GM19395 (cell line): ENCODE results near the gene PHF21B.

Experiments used
- ATAC-seq: cut with Tn5 transposase; IDR thresholded peaks from one replicate; pipeline ENCODE4 v1.9.1; 2021; ENCODE audit warnings: mild to moderate bottlenecking, moderate library complexity; ENCODE audit not compliant: unreplicated experiment

The PHF21B gene

GRCh38 chr22:44895296-44896055 lies 114.3 kb downstream of the PHF21B start:
- ATAC-seq, result no peak

- no peak for ATAC-seq
Observed at GRCh38 chr22:44894782-44895181, 115.0 kb downstream of the PHF21B start.

- no peak for ATAC-seq
Observed at GRCh38 chr22:44894321-44894720, 115.5 kb downstream of the PHF21B start.

DNA sequence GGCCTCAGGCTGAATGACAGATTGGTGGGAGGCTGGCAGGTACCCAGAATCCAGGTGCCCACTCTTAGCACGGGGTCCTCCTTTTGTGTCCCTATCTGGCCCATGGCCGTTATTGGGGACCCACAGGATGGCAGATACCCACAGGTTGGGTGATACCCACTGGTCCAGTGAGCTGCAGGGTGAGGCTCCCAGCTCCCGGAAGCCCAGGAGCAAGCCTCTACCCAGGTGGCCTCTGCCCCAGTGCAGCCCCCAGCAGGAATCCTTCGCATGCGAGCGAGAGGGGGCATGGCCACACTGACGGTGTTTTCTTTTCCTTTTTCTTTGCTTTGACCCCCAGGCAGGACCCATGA lies 116.1 kb downstream of the PHF21B start:
- ATAC-seq, result no peak

DNA sequence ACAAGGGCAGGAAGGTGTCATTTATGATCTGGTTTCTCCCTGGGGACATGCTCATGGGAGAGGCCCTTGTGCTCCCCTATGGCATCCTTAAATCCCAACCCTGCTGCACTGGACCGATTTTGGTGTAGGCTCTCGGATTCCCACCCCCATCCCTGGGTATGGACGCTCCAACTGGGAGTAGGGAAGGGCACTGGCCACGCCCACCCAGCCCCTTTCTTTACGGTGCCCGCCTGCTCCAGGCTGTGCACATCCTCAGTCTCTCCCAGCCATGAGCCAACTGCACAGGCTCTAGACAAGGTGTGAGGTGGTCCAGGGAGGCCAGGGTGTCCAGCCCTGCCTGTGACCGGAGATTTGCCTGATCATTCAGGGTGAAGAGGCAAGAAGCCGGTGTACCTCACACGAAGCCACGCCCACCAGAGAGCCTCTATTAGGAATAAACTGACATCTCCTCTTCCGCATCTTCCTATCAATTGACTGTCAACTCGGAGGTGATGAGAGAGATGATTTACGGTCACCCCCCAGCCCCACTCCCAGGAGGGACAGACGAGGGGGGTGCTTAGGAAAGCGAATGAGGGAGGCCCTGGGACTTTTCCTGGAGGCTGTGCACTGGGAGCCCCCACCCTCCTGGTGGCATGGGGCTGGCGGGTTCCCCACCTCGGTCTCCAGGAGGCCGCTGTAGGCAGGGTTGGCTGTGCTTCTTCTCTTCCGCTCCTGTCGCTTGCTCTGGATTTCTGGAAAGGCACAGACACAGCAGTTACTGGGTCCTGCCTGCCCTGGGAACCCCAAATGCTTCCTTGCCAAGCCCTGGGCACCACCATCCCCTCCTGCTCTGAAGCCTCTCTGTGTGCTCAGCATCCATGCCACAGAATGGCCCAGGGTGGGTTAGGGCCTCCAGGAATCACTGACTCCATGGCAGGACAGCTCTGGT lies 116.7 kb downstream of the PHF21B start:
- no peak for ATAC-seq

GRCh38 chr22:44892243-44892642 lies 117.6 kb downstream of the PHF21B start:
- ATAC-seq, result no peak

DNA sequence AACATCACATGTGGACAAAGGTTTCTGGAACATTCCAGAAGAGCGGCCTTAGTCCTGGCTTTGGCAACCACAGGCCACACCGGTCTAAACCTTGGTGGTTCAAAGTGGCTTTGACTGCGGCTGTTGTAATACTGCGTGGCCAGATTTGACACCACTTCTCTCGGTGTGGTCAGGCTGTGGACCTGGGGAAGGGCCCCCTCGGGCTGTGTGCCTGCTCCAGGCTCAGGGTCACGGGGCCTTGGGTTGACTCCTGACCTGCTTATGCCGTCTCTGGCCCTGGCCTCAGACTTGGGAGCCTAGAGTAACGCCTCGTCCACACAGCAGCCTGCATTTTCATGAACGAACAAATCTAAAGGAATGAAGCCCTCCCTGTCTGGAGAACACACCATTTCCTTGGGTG lies 118.0 kb downstream of the PHF21B start:
- ATAC-seq, result no peak

- ATAC-seq, result no peak
Observed at GRCh38 chr22:44891293-44891747, 118.5 kb downstream of the PHF21B start.

DNA sequence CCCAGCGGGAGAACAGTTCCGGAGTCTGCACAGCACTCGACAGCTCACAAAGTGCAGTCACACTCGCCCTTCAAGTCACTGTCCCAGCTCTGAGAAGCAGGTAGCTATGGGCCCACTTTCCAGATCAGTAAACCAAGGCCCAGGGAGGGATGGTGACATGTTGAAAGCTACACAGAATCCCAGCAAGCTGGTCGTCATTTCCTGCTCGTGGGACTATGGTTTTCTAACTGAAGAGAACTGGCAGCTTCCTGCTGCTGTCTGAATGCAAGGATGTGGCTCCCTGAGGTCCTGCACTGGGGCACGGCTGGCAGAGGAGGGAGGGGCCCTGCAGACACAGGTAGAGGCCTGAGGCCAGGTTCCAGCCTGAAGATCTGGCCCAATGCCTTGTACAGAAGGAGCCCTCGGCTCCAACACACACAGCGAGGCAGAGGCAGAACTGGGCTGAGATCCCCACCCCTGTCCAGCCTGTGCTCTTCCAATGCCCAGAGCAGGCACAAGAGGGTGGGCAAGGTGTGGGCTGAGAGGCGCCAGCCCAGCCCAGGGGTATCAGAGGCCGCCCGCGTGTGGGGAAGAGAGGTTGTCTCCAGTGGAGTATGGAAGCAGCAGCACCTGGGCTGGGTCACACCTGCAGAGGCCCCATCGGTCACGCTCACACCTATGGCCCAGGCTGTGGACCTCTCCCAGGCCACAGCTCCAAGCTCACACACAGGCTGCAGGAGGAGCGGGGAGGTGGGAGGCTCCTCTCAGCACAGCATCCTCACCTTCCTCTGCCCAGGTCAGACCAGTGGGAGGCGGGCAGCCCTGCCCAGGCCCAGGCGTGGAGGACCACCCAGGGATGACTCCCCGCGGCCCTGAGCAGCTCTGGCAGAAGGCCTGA lies 119.2 kb downstream of the PHF21B start:
- no peak for ATAC-seq

GRCh38 chr22:44889255-44889878 lies 120.4 kb downstream of the PHF21B start:
- no peak for ATAC-seq

DNA sequence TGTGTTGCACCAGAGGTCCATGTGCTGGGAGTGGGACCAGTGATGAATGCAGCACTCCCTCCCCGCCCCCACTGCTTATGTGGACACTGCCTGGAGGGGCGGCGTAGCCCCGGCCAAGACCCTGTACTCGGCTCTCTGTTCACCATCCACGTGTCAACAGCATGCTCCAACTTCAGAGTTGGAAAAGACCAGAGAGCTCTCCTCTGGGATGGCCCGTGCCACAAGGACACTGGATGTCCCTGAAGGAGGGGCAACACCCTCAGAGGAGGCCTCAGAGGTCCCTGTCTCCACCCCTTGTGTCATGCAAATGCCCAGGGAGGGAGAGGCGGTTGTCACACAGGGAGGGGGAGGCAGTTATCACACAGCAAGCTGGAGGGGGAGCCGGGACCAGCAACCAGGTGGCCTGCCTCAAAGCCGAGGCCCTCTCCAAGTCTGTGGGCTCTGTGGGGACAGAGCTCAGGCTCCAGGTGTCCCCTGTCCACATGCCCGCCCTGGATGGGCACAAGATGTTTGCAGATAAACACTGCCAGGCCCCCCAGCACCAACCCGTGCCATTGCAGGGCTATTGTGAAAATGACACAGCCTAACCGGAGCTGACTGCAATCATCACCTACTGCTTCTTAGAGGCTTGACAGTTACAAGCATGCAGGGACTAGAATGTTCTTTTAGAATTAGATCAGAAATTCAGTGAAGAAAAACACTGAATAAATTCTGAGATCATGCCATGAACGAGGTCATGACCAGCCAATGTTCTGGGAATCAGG lies 121.1 kb downstream of the PHF21B start:
- ATAC-seq, result no peak

- ATAC-seq, result no peak
Observed at GRCh38 chr22:44887941-44888366, 121.9 kb downstream of the PHF21B start.

DNA sequence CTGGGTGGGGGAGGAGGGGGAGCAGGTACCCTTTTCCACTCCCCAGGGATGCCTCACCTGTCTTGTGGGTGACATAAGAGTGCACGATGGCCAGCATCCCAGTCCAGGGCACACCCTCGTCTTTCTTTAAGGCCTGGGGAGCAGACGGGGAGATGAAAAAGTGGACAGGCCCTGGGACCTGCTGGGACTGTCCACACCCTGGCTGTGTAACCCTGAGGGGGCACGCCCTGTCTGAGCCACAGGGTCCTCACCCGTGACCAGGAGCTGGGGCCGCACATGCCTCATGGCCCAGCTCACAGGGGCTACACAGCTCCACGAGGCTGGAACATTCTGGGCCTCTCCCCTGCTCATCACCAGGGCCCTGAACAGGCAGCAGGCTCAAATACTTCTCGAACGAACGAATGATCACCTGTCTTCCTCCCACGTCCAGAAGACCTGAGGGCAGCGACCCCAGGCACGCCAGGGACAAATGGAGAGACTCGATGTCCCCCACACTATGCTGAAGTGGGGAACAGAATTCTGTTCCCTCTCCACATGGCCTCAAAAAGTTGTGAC lies 123.9 kb downstream of the PHF21B start:
- no peak for ATAC-seq

DNA sequence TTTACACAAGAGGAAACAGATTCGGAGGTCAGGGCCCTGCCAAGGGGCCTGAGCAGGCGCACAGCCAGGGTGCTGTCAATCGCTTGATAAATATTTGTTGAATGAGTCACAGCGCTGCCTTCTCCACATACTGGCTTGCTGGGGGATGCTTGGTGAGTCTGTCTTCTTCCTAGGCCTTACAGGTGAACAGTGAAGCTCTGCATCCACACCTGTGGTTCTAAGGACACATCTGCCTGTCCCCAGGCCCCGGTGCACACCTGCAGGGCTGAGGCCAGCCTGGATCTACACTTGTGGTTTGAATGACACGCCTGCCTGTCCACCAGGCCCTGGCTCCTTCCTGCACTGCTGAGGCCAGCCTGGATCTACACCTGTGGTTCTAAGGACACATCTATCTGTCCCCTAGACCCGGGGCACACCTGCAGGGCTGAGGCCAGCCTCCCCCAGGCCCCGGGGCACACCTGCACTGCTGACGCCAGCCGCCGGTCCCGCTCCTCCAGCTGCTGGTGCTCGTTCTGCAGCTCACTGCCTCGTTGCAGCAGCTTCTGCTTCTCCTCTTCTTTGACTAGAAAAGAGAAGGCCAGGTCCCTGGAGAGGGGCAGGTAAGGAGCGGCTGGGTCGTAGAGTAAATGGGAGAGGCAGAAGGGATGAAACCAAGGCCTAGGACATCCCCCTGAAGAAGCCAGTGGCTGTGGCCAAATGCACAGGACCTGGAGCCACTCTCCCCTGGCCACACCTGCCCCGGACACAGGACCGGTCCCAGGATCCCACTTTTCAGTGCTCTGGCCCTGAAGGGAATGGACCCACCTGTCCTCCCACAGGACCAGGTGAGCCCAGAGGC lies 124.6 kb downstream of the PHF21B start:
- no peak for ATAC-seq

- ATAC-seq, result no peak
Observed at GRCh38 chr22:44884562-44884961, 125.2 kb downstream of the PHF21B start.

DNA sequence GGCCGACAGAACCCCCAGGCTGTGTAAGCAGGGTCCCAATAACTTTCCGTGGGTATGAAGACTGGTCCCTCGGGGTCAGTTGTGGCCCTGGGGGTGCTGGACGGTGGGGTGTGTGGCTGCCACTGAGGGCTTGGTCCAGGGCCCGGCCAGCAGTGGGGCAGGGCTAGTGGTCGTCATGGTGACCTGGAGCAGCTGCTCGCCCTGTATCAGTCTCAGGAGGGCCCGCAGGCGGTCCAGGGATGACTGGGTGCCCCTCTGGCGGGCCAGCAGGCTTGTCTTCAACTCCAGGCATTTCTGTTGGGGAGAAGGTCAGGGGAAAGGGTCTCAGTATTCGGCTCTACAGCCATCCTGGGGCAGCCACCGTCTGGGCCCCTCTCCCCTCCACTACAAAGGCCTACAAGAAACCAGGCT lies 126.8 kb downstream of the PHF21B start:
- ATAC-seq, result no peak

- ATAC-seq, result no peak
Observed at GRCh38 chr22:44882226-44882905, 127.4 kb downstream of the PHF21B start.

DNA sequence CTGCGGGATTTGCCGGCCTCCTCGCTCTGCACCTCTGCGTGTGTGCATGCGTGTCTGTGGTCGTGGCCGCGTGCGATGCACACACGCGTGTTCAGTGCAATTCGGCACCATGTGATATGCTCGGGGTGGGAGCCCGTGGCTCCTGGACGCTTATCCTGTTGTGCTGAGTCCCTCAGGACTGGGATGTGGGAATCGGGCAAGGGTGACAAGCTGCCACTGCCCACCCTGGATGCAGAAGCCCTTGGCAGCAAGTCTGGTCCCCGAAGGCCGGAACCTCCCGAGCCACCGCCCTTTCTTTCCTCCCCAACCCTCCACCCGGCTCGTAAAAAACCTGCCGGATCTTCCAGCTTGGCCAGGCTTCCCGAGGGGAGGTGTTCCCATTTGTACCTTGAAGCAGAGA lies 128.2 kb downstream of the PHF21B start:
- no peak for ATAC-seq
